SK-N-SH treated with all-trans-retinoic acid at 6 μM for 48 hours (cell line): ENCODE data around the gene GMCL2.

Experiments used
- ATAC-seq: fragments of 200-7000 bp; cut with Tn5 transposase; 3 replicates; pipeline ENCODE4 v1.9.1; 2020; ENCODE audit warnings: mild to moderate bottlenecking, moderate library complexity
- ARNTL ChIP-seq: fragments of 450-650 bp; formaldehyde crosslinking; IDR thresholded peaks from 2 replicates; pipeline ENCODE4 v1.5.0; 2020; ENCODE audit warnings: low read depth, mild to moderate bottlenecking, moderate library complexity, borderline replicate concordance
- BACH2 ChIP-seq: fragments of 250-450 bp; sonication (Bioruptor Pico); IDR thresholded peaks from 2 replicates; pipeline ENCODE4 v1.9.0; 2021; ENCODE audit warnings: mild to moderate bottlenecking, borderline replicate concordance
- CSDC2 ChIP-seq: fragments of 250-450 bp; sonication (Bioruptor Pico); IDR thresholded peaks from 2 replicates; pipeline ENCODE4 v1.5.0; 2020; ENCODE audit warnings: mild to moderate bottlenecking, moderate library complexity
- ESRRG ChIP-seq: fragments of 250-450 bp; sonication (Bioruptor Pico); IDR thresholded peaks from 2 replicates; pipeline ENCODE4 v1.6.1; 2021; ENCODE audit warnings: mild to moderate bottlenecking
- GLIS3 ChIP-seq: fragments of 250-450 bp; sonication (Bioruptor Pico); IDR thresholded peaks from 2 replicates; pipeline ENCODE4 v1.5.0; 2020; ENCODE audit warnings: mild to moderate bottlenecking, moderate library complexity
- ISL1 ChIP-seq: fragments of 250-450 bp; sonication (Bioruptor Pico); IDR thresholded peaks from 2 replicates; pipeline ENCODE4 v2.1.2; 2022; ENCODE audit warnings: mild to moderate bottlenecking, moderate library complexity
- OSR1 ChIP-seq: fragments of 250-450 bp; sonication (Bioruptor Pico); IDR thresholded peaks from 2 replicates; pipeline ENCODE4 v1.8.0; 2022; ENCODE audit warnings: moderate library complexity, mild to moderate bottlenecking, inconsistent platforms
- PPARA ChIP-seq: fragments of 250-450 bp; sonication (Bioruptor Pico); IDR thresholded peaks from 2 replicates; pipeline ENCODE4 v1.5.0; 2020; ENCODE audit warnings: mild to moderate bottlenecking, borderline replicate concordance
- RARB ChIP-seq: fragments of 250-450 bp; sonication (Bioruptor Pico); IDR thresholded peaks from 2 replicates; pipeline ENCODE4 v1.8.0; 2021; ENCODE audit warnings: mild to moderate bottlenecking, moderate library complexity
- SNAI2 ChIP-seq: fragments of 250-450 bp; sonication (Bioruptor Pico); IDR thresholded peaks from 2 replicates; pipeline ENCODE4 v1.5.0; 2020; ENCODE audit warnings: mild to moderate bottlenecking, moderate library complexity
- TOX ChIP-seq: fragments of 250-450 bp; sonication (Bioruptor Pico); IDR thresholded peaks from 2 replicates; pipeline ENCODE4 v1.8.0; 2021; ENCODE audit warnings: mild to moderate bottlenecking, moderate library complexity, borderline replicate concordance
- ZC3H10 ChIP-seq: fragments of 250-450 bp; sonication (Bioruptor Pico); IDR thresholded peaks from 2 replicates; pipeline ENCODE4 v1.5.1; 2021; ENCODE audit warnings: mild to moderate bottlenecking, moderate library complexity
- ZFP3 ChIP-seq: fragments of 250-450 bp; sonication (Bioruptor Pico); IDR thresholded peaks from 2 replicates; pipeline ENCODE4 v1.5.0; 2020; ENCODE audit warnings: mild to moderate bottlenecking, moderate library complexity
- ZNF70 ChIP-seq: fragments of 450-650 bp; formaldehyde crosslinking; IDR thresholded peaks from 2 replicates; pipeline ENCODE4 v1.5.0; 2020; ENCODE audit warnings: mild to moderate bottlenecking, moderate library complexity
- ZNF8 ChIP-seq: fragments of 450-650 bp; formaldehyde crosslinking; IDR thresholded peaks from 2 replicates; pipeline ENCODE4 v1.5.0; 2020; ENCODE audit warnings: mild to moderate bottlenecking, moderate library complexity
- TF ChIP-seq, protein P1 (sequence below): fragments of 250-450 bp; sonication (Bioruptor Pico); IDR thresholded peaks from 2 replicates; pipeline ENCODE4 v1.5.1; 2021; ENCODE audit warnings: mild to moderate bottlenecking, moderate library complexity
- TF ChIP-seq, protein P2 (sequence below): fragments of 250-450 bp; sonication (Bioruptor Pico); IDR thresholded peaks from 2 replicates; pipeline ENCODE4 v1.5.0; 2020; ENCODE audit warnings: mild to moderate bottlenecking, moderate library complexity
- TF ChIP-seq, protein P3 (sequence below): fragments of 250-450 bp; sonication (Bioruptor Pico); IDR thresholded peaks from 2 replicates; pipeline ENCODE4 v1.5.1; 2020; ENCODE audit warnings: low read depth, mild to moderate bottlenecking, moderate library complexity
- TF ChIP-seq, protein P4 (sequence below): fragments of 250-450 bp; sonication (Bioruptor Pico); IDR thresholded peaks from 2 replicates; pipeline ENCODE4 v1.8.0; 2020; ENCODE audit warnings: mild to moderate bottlenecking, moderate library complexity, borderline replicate concordance

GMCL2 gene

DNA sequence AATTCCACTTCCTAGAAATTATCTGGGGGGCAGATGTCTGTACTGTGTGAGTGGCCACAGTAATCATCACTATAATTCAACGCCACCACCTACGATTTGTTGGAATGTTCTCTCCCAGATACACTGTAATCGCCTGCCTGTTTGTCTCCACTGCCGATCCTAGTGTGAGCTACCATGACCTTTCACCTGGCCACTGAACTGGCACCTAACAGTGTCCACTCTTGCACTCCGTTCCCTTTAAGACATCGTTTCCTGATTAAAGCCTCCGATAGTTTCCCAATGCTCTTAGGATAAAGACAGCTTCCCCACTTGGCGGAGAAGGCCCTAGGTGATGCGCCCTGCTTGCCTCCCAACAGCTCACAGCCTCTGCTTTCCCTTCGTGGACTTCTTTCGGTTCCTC lies 41.4 kb upstream of the GMCL2 start (continued):
- TF ChIP-seq, protein P1, sequence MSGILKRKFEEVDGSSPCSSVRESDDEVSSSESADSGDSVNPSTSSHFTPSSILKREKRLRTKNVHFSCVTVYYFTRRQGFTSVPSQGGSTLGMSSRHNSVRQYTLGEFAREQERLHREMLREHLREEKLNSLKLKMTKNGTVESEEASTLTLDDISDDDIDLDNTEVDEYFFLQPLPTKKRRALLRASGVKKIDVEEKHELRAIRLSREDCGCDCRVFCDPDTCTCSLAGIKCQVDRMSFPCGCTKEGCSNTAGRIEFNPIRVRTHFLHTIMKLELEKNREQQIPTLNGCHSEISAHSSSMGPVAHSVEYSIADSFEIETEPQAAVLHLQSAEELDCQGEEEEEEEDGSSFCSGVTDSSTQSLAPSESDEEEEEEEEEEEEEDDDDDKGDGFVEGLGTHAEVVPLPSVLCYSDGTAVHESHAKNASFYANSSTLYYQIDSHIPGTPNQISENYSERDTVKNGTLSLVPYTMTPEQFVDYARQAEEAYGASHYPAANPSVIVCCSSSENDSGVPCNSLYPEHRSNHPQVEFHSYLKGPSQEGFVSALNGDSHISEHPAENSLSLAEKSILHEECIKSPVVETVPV (CRISPR knock-in tag) = no peak

DNA sequence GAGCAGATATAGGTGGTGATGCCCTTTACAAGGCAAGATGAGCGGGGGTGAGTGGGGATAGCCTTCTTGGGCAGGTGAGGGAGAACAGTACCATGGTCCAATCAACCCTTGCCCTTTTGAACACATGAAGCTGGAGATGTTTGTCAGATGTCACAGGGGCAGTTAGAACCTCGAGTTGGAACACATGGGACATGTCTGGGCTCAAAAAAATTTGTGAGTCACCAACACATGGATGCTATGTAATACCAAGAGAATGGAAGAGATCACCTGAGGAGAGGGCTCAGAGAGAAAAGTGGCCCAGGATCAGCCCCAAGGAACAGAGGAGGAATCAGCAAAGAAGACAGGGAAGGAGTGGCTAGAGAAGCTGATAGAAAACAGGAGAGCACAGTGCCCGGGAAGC lies 40.8 kb upstream of the GMCL2 start:
- TF ChIP-seq ARNTL (CRISPR knock-in tag) = no peak
- no peak for ATAC-seq

DNA sequence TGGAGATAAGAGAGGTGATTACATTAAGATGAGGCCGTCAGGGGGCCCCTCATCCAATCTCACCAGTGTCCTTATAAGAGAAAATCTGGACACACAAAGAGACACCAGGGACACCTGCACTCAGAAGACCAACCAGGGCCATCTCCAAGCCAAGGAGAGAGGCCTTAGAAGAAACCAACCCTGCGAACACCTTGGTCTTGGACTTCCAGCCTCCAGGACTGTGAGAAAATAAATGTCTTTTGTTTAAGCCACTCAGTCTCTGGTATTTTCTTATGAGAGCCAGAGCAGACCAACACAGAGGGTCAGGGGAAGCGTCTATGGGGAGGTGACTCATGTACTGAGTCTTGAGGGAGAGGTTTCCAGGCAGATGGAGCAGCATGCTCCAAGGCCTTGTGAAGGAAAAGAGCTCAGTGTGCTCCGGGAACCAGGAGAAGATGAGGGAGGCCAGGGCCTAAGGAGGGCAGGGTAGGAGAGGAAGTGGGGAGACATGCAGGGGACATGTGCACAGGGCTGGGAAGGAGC lies 40.0 kb upstream of the GMCL2 start:
- TF ChIP-seq, protein P2, sequence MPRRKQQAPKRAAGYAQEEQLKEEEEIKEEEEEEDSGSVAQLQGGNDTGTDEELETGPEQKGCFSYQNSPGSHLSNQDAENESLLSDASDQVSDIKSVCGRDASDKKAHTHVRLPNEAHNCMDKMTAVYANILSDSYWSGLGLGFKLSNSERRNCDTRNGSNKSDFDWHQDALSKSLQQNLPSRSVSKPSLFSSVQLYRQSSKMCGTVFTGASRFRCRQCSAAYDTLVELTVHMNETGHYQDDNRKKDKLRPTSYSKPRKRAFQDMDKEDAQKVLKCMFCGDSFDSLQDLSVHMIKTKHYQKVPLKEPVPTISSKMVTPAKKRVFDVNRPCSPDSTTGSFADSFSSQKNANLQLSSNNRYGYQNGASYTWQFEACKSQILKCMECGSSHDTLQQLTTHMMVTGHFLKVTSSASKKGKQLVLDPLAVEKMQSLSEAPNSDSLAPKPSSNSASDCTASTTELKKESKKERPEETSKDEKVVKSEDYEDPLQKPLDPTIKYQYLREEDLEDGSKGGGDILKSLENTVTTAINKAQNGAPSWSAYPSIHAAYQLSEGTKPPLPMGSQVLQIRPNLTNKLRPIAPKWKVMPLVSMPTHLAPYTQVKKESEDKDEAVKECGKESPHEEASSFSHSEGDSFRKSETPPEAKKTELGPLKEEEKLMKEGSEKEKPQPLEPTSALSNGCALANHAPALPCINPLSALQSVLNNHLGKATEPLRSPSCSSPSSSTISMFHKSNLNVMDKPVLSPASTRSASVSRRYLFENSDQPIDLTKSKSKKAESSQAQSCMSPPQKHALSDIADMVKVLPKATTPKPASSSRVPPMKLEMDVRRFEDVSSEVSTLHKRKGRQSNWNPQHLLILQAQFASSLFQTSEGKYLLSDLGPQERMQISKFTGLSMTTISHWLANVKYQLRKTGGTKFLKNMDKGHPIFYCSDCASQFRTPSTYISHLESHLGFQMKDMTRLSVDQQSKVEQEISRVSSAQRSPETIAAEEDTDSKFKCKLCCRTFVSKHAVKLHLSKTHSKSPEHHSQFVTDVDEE (CRISPR knock-in tag) = no peak
- TF ChIP-seq BACH2 (CRISPR knock-in tag) (no peak), GLIS3 (CRISPR knock-in tag) (no peak), ZC3H10 (CRISPR knock-in tag) (no peak), RARB (CRISPR knock-in tag) (no peak), SNAI2 (CRISPR knock-in tag) (no peak), CSDC2 (CRISPR knock-in tag) (no peak), ZNF8 (CRISPR knock-in tag) (no peak)
- TF ChIP-seq, protein P3, sequence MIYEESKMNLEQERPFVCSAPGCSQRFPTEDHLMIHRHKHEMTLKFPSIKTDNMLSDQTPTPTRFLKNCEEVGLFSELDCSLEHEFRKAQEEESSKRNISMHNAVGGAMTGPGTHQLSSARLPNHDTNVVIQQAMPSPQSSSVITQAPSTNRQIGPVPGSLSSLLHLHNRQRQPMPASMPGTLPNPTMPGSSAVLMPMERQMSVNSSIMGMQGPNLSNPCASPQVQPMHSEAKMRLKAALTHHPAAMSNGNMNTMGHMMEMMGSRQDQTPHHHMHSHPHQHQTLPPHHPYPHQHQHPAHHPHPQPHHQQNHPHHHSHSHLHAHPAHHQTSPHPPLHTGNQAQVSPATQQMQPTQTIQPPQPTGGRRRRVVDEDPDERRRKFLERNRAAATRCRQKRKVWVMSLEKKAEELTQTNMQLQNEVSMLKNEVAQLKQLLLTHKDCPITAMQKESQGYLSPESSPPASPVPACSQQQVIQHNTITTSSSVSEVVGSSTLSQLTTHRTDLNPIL (CRISPR knock-in tag) = no peak
- TF ChIP-seq, protein P1 (CRISPR knock-in tag) = no peak
- TF ChIP-seq, protein P4, sequence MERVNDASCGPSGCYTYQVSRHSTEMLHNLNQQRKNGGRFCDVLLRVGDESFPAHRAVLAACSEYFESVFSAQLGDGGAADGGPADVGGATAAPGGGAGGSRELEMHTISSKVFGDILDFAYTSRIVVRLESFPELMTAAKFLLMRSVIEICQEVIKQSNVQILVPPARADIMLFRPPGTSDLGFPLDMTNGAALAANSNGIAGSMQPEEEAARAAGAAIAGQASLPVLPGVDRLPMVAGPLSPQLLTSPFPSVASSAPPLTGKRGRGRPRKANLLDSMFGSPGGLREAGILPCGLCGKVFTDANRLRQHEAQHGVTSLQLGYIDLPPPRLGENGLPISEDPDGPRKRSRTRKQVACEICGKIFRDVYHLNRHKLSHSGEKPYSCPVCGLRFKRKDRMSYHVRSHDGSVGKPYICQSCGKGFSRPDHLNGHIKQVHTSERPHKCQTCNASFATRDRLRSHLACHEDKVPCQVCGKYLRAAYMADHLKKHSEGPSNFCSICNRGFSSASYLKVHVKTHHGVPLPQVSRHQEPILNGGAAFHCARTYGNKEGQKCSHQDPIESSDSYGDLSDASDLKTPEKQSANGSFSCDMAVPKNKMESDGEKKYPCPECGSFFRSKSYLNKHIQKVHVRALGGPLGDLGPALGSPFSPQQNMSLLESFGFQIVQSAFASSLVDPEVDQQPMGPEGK (CRISPR knock-in tag) = no peak
- TF ChIP-seq, all 23 proteins: peak for 0
- no peak for ATAC-seq

DNA sequence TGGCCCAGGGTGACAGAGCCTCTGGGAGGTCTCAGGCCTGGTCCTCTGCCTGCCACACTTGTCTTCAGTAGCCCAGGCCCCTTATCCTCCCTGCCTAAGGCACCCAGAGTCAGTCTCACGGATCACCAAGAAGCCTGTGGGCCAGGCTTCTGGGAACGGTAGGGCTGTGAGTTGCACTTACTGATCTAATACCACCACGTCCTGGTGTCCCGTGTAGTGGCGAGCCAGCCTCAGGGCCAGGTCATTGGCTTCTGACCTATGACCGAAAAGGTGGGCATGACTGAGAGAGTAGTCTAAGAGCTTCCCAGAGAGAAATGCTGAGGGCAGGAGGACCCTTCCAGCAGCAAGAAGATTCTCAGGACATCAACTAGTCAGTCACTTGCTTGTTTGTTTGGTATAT lies 38.0 kb upstream of the GMCL2 start:
- TF ChIP-seq CSDC2 (CRISPR knock-in tag) (no peak), OSR1 (CRISPR knock-in tag) (no peak), ZNF70 (CRISPR knock-in tag) (no peak), ESRRG (CRISPR knock-in tag) (no peak)
- ATAC-seq = no peak

DNA sequence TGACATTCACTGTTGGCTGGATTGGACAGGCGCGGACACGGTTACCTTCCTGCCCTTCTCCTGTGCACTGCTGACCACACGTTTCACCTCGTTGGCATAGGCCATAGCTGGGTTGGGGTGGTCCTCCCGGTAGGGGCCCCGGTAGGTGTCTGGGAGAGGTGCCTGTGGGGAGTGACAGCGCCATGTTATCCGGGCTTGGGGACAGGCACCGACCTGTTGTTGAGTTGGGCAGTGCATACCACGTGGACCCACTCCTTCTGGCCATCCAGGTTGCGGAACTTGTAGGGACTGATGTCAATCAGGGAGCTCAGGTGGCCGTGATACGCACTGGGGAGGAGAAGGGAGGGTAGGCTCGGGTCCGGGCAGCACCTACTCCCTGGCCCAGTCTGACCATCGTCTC lies 37.2 kb upstream of the GMCL2 start:
- ATAC-seq = no peak
- TF ChIP-seq ZNF8 (CRISPR knock-in tag) (no peak), ZNF70 (CRISPR knock-in tag) (no peak), ISL1 (CRISPR knock-in tag) (no peak), TOX (CRISPR knock-in tag) (no peak), OSR1 (CRISPR knock-in tag) (no peak), PPARA (no peak), ZC3H10 (CRISPR knock-in tag) (no peak), GLIS3 (CRISPR knock-in tag) (no peak), ZFP3 (CRISPR knock-in tag) (no peak), BACH2 (CRISPR knock-in tag) (no peak), CSDC2 (CRISPR knock-in tag) (no peak), ESRRG (CRISPR knock-in tag) (no peak), ARNTL (CRISPR knock-in tag) (no peak), RARB (CRISPR knock-in tag) (no peak)
- TF ChIP-seq, protein P4 (CRISPR knock-in tag) = no peak
- TF ChIP-seq, protein P2 (CRISPR knock-in tag) = no peak
